CD8-positive, alpha-beta memory T cell (primary cell): ENCODE data around the gene BET1. TPM values are rescaled to one million over a fixed set of nuclear protein-coding genes. Genes with fewer than 3 reads are reported as not detected.

ENCODE experiments used
- CTCF ChIA-PET: fragments of 350-600 bp; sonication (Branson Sonifier 250); formaldehyde crosslinking; loops from one replicate; lab custom pipeline; 2021; ENCODE audit warnings: antibody characterized with exemption; lab: Charles Lee
- POLR2A ChIA-PET: fragments of 350-600 bp; sonication (Branson Sonifier 250); formaldehyde crosslinking; loops from one replicate; lab custom pipeline; 2021; ENCODE audit warnings: antibody characterized with exemption; lab: Charles Lee
- DNase-seq, 5 donors: peaks; one replicate each; pipeline versions ENCODE4 v3.0.0 to v3.0.0-alpha.2; 2020 to 2022; ENCODE audit warnings: mixed read lengths in 1 of 5
- H3K27ac ChIP-seq: one replicate; pipeline ENCODE4 v1.7.0; 2013; ENCODE audit warnings: low read depth, mild to moderate bottlenecking, low read length, moderate library complexity
- H3K27me3 ChIP-seq: 2 replicates; pipeline ENCODE4 v1.7.0; 2013; ENCODE audit warnings: low read length, mild to moderate bottlenecking; ENCODE audit not compliant: insufficient read depth, poor library complexity, severe bottlenecking
- H3K36me3 ChIP-seq: 2 replicates; pipeline ENCODE4 v1.7.0; 2013; ENCODE audit warnings: mild to moderate bottlenecking, low read length, moderate library complexity; ENCODE audit not compliant: insufficient read depth
- H3K4me1 ChIP-seq: 2 replicates; pipeline ENCODE4 v1.7.0; 2013; ENCODE audit warnings: mild to moderate bottlenecking, low read length, moderate library complexity; ENCODE audit not compliant: insufficient read depth
- H3K4me3 ChIP-seq: 2 replicates; pipeline ENCODE4 v1.7.0; 2013; ENCODE audit warnings: mild to moderate bottlenecking, low read length
- H3K9me3 ChIP-seq: 2 replicates; pipeline ENCODE4 v1.7.0; 2013; ENCODE audit warnings: mild to moderate bottlenecking, low read length
- H3K27ac Mint-ChIP-seq, 8 donors: one replicate each; pipeline ENCODE4 v1.8.0; 2020 to 2021; ENCODE audit warnings: mixed read lengths in 8 of 8, mild to moderate bottlenecking in 6 of 8, inconsistent platforms in 3 of 8, moderate library complexity in 3 of 8
- H3K27me3 Mint-ChIP-seq, 2 donors: one replicate each; pipeline ENCODE4 v1.8.0; 2020 to 2021; ENCODE audit warnings: mixed read lengths in 2 of 2, mild to moderate bottlenecking in 1 of 2, moderate library complexity in 1 of 2
- H3K36me3 Mint-ChIP-seq, 3 donors: one replicate each; pipeline ENCODE4 v1.8.0; 2020 to 2021; ENCODE audit warnings: mixed read lengths in 3 of 3, inconsistent platforms in 1 of 3, mild to moderate bottlenecking in 1 of 3
- H3K4me1 Mint-ChIP-seq, 3 donors: one replicate each; pipeline ENCODE4 v1.8.0; 2020 to 2021; ENCODE audit warnings: mixed read lengths in 3 of 3, inconsistent platforms in 1 of 3, mild to moderate bottlenecking in 1 of 3
- H3K4me3 Mint-ChIP-seq, 7 donors: one replicate each; pipeline ENCODE4 v1.8.0; 2020 to 2021; ENCODE audit warnings: mixed read lengths in 7 of 7, mild to moderate bottlenecking in 6 of 7, moderate library complexity in 4 of 7, inconsistent platforms in 2 of 7
- H3K9me3 Mint-ChIP-seq, 5 donors: one replicate each; pipeline ENCODE4 v1.8.0; 2020 to 2022; ENCODE audit warnings: mixed read lengths in 5 of 5, mild to moderate bottlenecking in 3 of 5, moderate library complexity in 2 of 5, inconsistent platforms in 1 of 5
- polyA plus RNA-seq: library from polyadenylated mRNA; unstranded; fragments of 300-500 nt; fragmentation: Illumina TruSeq; gene quantifications from one replicate; pipeline ENCODE4 v1.2.3, GENCODE V29; 2021
- total RNA-seq, 2 experiments: library from RNA; stranded (reverse); gene quantifications; one replicate each; pipeline ENCODE4 v1.2.3, GENCODE V29; 2021

BET1 gene
- total RNA-seq (10 to 100 TPM; 19.9 to 22.6 TPM), polyA plus RNA-seq (17.8 TPM)

- no peaks in the 10 kb centered on the region for H3K36me3 ChIP-seq
- peaks cover 0 to 26% (median 2%) of the 10 kb centered on the region in 3 donors for H3K36me3 Mint-ChIP-seq
- H3K27me3 Mint-ChIP-seq, result peaks cover 4 to 21% of the 10 kb centered on the region in 2 donors
- no peaks in the 10 kb centered on the region for H3K9me3 ChIP-seq
- H3K4me1 ChIP-seq, result peaks cover 13% of the 10 kb centered on the region
- H3K27ac ChIP-seq, result peak within 1 kb of the TSS; percentile 89
- H3K27me3 ChIP-seq, result no peaks in the 10 kb centered on the region
- POLR2A ChIA-PET, result interaction anchor here (0.6 kb wide), 1 partner anchor 229 kb away, joined by 3 read pairs; no protein-coding TSS in a partner anchor
- H3K27ac Mint-ChIP-seq, result peak within 1 kb of the TSS; percentile 96 to 100 (median 99)
- peak within 1 kb of the TSS; percentile 84 for H3K4me3 ChIP-seq
- no peaks in the 10 kb centered on the region for H3K9me3 Mint-ChIP-seq
- CTCF ChIA-PET, result no interaction called here
- peaks cover 44 to 54% (median 52%) of the 10 kb centered on the region in 3 donors for H3K4me1 Mint-ChIP-seq
- H3K4me3 Mint-ChIP-seq, result peak within 1 kb of the TSS; percentile 95 to 100 (median 99)
- DNase-seq, result peak; percentile 88 to 95 (median 91)
These were observed at the start of gene BET1 for GRCh38 chr7:94004024-94004951. Gene BET1 (minus strand): TSS chr7:94004355. CDS start chr7:94004216, 139 bp downstream.

GRCh38 chr7:94053532-94053931 lies 49.4 kb upstream of the BET1 start:
- Histone ChIP-seq H3K9me3 (no peaks in the 10 kb centered on the region), H3K4me3 (no peak overlapping the region), H3K4me1 (no peaks in the 10 kb centered on the region), H3K27me3 (no peaks in the 10 kb centered on the region), H3K36me3 (no peaks in the 10 kb centered on the region), H3K27ac (no peak overlapping the region)
- POLR2A ChIA-PET, result no interaction called here
- no peaks in the 10 kb centered on the region for H3K9me3 Mint-ChIP-seq
- H3K27me3 Mint-ChIP-seq, result peaks cover 5 to 35% of the 10 kb centered on the region in 2 donors
- CTCF ChIA-PET, result no interaction called here
- no peak overlapping the region for H3K4me3 Mint-ChIP-seq
- no peaks in the 10 kb centered on the region for H3K36me3 Mint-ChIP-seq
- no peak overlapping the region for H3K27ac Mint-ChIP-seq
- peaks cover 0 to 3% (median 0%) of the 10 kb centered on the region in 3 donors for H3K4me1 Mint-ChIP-seq
- DNase-seq, result no peak

GRCh38 chr7:94052398-94053180 lies 48.4 kb upstream of the BET1 start:
- H3K4me3 Mint-ChIP-seq, result no peak overlapping the region
- Histone ChIP-seq H3K36me3 (no peaks in the 10 kb centered on the region), H3K9me3 (no peaks in the 10 kb centered on the region), H3K4me1 (no peaks in the 10 kb centered on the region), H3K27ac (no peak overlapping the region), H3K27me3 (no peaks in the 10 kb centered on the region), H3K4me3 (no peak overlapping the region)
- no peak for DNase-seq
- no peaks in the 10 kb centered on the region for H3K36me3 Mint-ChIP-seq
- H3K27ac Mint-ChIP-seq, result no peak overlapping the region
- peaks cover 0 to 3% (median 0%) of the 10 kb centered on the region in 3 donors for H3K4me1 Mint-ChIP-seq
- H3K9me3 Mint-ChIP-seq, result no peaks in the 10 kb centered on the region
- H3K27me3 Mint-ChIP-seq, result peaks cover 5 to 37% of the 10 kb centered on the region in 2 donors
- ChIA-PET POLR2A (no interaction called here), CTCF (no interaction called here)

- Mint-ChIP-seq H3K9me3 (no peaks in the 10 kb centered on the region), H3K4me1 (peaks cover 0 to 3% (median 0%) of the 10 kb centered on the region in 3 donors), H3K36me3 (no peaks in the 10 kb centered on the region), H3K4me3 (no peak overlapping the region), H3K27ac (no peak overlapping the region), H3K27me3 (peaks cover 5 to 49% of the 10 kb centered on the region in 2 donors)
- Histone ChIP-seq H3K9me3 (no peaks in the 10 kb centered on the region), H3K27me3 (no peaks in the 10 kb centered on the region), H3K4me1 (no peaks in the 10 kb centered on the region), H3K27ac (no peak overlapping the region), H3K36me3 (no peaks in the 10 kb centered on the region), H3K4me3 (no peak overlapping the region)
- ChIA-PET POLR2A (no interaction called here), CTCF (no interaction called here)
- DNase-seq, result no peak
These were observed 45.9 kb upstream of the BET1 start for GRCh38 chr7:94050046-94050445.

GRCh38 chr7:94049615-94050014 lies 45.5 kb upstream of the BET1 start:
- no peak overlapping the region for H3K4me3 ChIP-seq
- no peak overlapping the region for H3K27ac ChIP-seq

GRCh38 chr7:94048755-94049154 lies 44.6 kb upstream of the BET1 start:
- Mint-ChIP-seq H3K27me3 (peaks cover 5 to 45% of the 10 kb centered on the region in 2 donors), H3K4me3 (no peak overlapping the region), H3K36me3 (no peaks in the 10 kb centered on the region), H3K9me3 (no peaks in the 10 kb centered on the region), H3K27ac (no peak overlapping the region), H3K4me1 (peaks cover 0 to 3% (median 0%) of the 10 kb centered on the region in 3 donors)
- Histone ChIP-seq H3K27ac (no peak overlapping the region), H3K36me3 (no peaks in the 10 kb centered on the region), H3K4me1 (no peaks in the 10 kb centered on the region), H3K27me3 (no peaks in the 10 kb centered on the region), H3K4me3 (no peak overlapping the region), H3K9me3 (no peaks in the 10 kb centered on the region)
- no peak for DNase-seq
- ChIA-PET CTCF (no interaction called here), POLR2A (no interaction called here)

More at GRCh38 chr7:94049615-94050014, 45.5 kb upstream of the BET1 start:
- H3K27ac Mint-ChIP-seq, result no peak overlapping the region
- CTCF ChIA-PET, result no interaction called here
- H3K4me1 ChIP-seq, result no peaks in the 10 kb centered on the region
- H3K9me3 Mint-ChIP-seq, result no peaks in the 10 kb centered on the region
- DNase-seq, result no peak
- peaks cover 5 to 52% of the 10 kb centered on the region in 2 donors for H3K27me3 Mint-ChIP-seq
- H3K4me1 Mint-ChIP-seq, result peaks cover 0 to 3% (median 0%) of the 10 kb centered on the region in 3 donors
- H3K9me3 ChIP-seq, result no peaks in the 10 kb centered on the region
- H3K27me3 ChIP-seq, result no peaks in the 10 kb centered on the region
- POLR2A ChIA-PET, result no interaction called here
- H3K36me3 ChIP-seq, result no peaks in the 10 kb centered on the region
- no peaks in the 10 kb centered on the region for H3K36me3 Mint-ChIP-seq
- H3K4me3 Mint-ChIP-seq, result no peak overlapping the region

GRCh38 chr7:94047956-94048355 lies 43.8 kb upstream of the BET1 start:
- H3K4me1 ChIP-seq, result no peaks in the 10 kb centered on the region

More at GRCh38 chr7:94047956-94048355, 43.8 kb upstream of the BET1 start:
- no peak overlapping the region for H3K27ac ChIP-seq
- Mint-ChIP-seq H3K4me1 (peaks cover 0 to 3% (median 0%) of the 10 kb centered on the region in 3 donors), H3K4me3 (no peak overlapping the region), H3K27ac (no peak overlapping the region), H3K36me3 (no peaks in the 10 kb centered on the region), H3K9me3 (no peaks in the 10 kb centered on the region), H3K27me3 (peaks cover 5 to 42% of the 10 kb centered on the region in 2 donors)
- DNase-seq, result no peak
- H3K9me3 ChIP-seq, result no peaks in the 10 kb centered on the region
- ChIA-PET POLR2A (no interaction called here), CTCF (no interaction called here)
- H3K27me3 ChIP-seq, result no peaks in the 10 kb centered on the region
- no peak overlapping the region for H3K4me3 ChIP-seq
- no peaks in the 10 kb centered on the region for H3K36me3 ChIP-seq
